Activated CD4-positive, alpha-beta memory T cell treated with anti-CD3 and anti-CD28 coated beads for 36 hours (primary cell): Measurements from ENCODE around the gene KPNA6. TPM values are rescaled to one million over a fixed set of nuclear protein-coding genes. Genes with fewer than 3 reads are reported as not detected.
"Not testable (repeated sequence)": the region's sequence is repeated elsewhere in the genome, so short reads cannot be mapped to it uniquely, and the experiment has no call there.

Experiments
- CTCF ChIA-PET: fragments of 350-600 bp; sonication (Branson Sonifier 250); formaldehyde crosslinking; loops from one replicate; lab custom pipeline; 2021; ENCODE audit warnings: antibody characterized with exemption, inconsistent platforms; lab: Charles Lee
- POLR2A ChIA-PET: fragments of 350-600 bp; sonication (Branson Sonifier 250); formaldehyde crosslinking; loops from one replicate; lab custom pipeline; 2021; ENCODE audit warnings: antibody characterized with exemption; lab: Charles Lee
- DNase-seq: peaks from one replicate; pipeline ENCODE4 v3.0.0-alpha.2; 2020
- H3K27ac Mint-ChIP-seq: one replicate; pipeline ENCODE4 v1.8.0; 2021; ENCODE audit warnings: mixed read lengths
- H3K27me3 Mint-ChIP-seq: one replicate; pipeline ENCODE4 v1.8.0; 2021; ENCODE audit warnings: mixed read lengths
- H3K36me3 Mint-ChIP-seq: one replicate; pipeline ENCODE4 v1.8.0; 2021; ENCODE audit warnings: mixed read lengths
- H3K4me1 Mint-ChIP-seq: one replicate; pipeline ENCODE4 v1.8.0; 2021; ENCODE audit warnings: low read depth, mixed read lengths
- H3K4me3 Mint-ChIP-seq: one replicate; pipeline ENCODE4 v1.8.0; 2021; ENCODE audit warnings: mild to moderate bottlenecking, mixed read lengths
- H3K9me3 Mint-ChIP-seq: one replicate; pipeline ENCODE4 v1.8.0; 2021; ENCODE audit warnings: mixed read lengths
- intact Hi-C: fragments of 100-400 bp; cut with micrococcal nuclease; formaldehyde crosslinking; loops from one replicate; pipeline ENCODE4 v1.15.1; 2023
- total RNA-seq, 2 experiments: library from RNA; stranded (reverse); gene quantifications; one replicate each; pipeline ENCODE4 v1.2.3, GENCODE V29; 2021

KPNA6 gene
- total RNA-seq, 2 experiments from 2014 or later = 69.8 to 77.6 TPM

GRCh38 chr1:32144033-32144432, 36.2 kb downstream of the KPNA6 start:
- peaks cover 12% of the 10 kb centered on the region for H3K9me3 Mint-ChIP-seq
- H3K4me3 Mint-ChIP-seq = no peak overlapping the region
- DNase-seq = no peak
- intact Hi-C loops = no loop called here
- H3K4me1 Mint-ChIP-seq = peaks cover 54% of the 10 kb centered on the region
- no peak overlapping the region for H3K27ac Mint-ChIP-seq
- peaks cover 22% of the 10 kb centered on the region for H3K36me3 Mint-ChIP-seq
- H3K27me3 Mint-ChIP-seq = no peaks in the 10 kb centered on the region
- ChIA-PET CTCF (no interaction called here), POLR2A (no interaction called here)

GRCh38 chr1:32147799-32148198, 39.9 kb downstream of the KPNA6 start:
- intact Hi-C loops = loop anchor here (5.0 kb wide), 1 partner anchor 40 kb away; the partner anchor contains the start of gene KPNA6
- H3K27ac Mint-ChIP-seq, H3K4me3 Mint-ChIP-seq, CTCF ChIA-PET, POLR2A ChIA-PET, DNase-seq, H3K27me3 Mint-ChIP-seq: not testable (repeated sequence)
- Mint-ChIP-seq H3K4me1 (peaks cover 39% of the 10 kb centered on the region), H3K9me3 (peaks cover 14% of the 10 kb centered on the region), H3K36me3 (peaks cover 24% of the 10 kb centered on the region)

DNA sequence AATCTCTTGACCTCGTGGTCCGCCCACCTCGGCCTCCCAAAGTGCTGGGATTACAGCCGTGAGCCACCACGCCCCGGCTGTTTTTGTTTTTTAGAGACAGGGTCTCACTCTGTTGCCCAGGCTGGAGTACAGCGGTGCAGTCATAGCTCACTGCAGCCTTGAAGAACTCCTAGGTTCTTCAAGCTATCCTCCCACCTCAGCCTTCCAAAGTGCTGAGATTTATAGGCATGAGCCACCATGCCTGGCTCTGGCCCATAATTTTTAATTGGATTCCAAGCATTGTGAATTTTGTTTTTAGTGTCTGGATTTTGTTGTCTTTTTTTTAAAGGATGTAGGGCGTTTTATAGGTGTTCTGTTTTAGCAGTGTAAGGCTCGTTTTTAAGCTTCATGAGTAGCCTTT, 43.0 kb downstream of the KPNA6 start:
- CTCF ChIA-PET = no interaction called here
- H3K27me3 Mint-ChIP-seq = no peaks in the 10 kb centered on the region
- intact Hi-C loops = no loop called here
- POLR2A ChIA-PET = no interaction called here
- H3K9me3 Mint-ChIP-seq = peaks cover 14% of the 10 kb centered on the region
- H3K4me1 Mint-ChIP-seq = peaks cover 15% of the 10 kb centered on the region
- no peak overlapping the region for H3K4me3 Mint-ChIP-seq
- H3K27ac Mint-ChIP-seq = no peak overlapping the region
- DNase-seq = no peak
- peaks cover 21% of the 10 kb centered on the region for H3K36me3 Mint-ChIP-seq

- CTCF ChIA-PET = no interaction called here
- POLR2A ChIA-PET = no interaction called here
- Mint-ChIP-seq H3K4me1 (peaks cover 13% of the 10 kb centered on the region), H3K27me3 (no peaks in the 10 kb centered on the region), H3K4me3 (no peak overlapping the region), H3K36me3 (peaks cover 25% of the 10 kb centered on the region), H3K9me3 (peaks cover 14% of the 10 kb centered on the region), H3K27ac (no peak overlapping the region)
- no peak for DNase-seq
- intact Hi-C loops = no loop called here
Measured at GRCh38 chr1:32151319-32151787, 43.5 kb downstream of the KPNA6 start.

DNA sequence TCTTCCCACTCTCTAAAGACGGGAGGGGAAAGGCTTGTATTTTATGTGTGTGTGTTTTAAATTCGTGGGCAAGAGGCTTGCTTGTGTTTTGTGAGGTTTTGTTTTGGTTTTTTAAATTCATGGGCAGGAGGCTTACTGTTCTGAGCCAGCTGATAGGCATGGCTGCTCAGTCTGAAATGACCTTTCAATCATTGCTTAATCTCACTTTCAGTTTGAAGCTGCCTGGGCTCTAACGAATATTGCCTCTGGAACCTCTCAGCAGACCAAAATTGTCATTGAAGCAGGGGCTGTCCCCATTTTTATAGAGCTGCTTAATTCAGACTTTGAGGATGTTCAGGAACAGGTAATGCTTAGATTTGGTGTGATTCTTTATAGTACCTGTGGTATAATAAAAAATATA, 51.3 kb downstream of the KPNA6 start:
- POLR2A ChIA-PET = no interaction called here
- Mint-ChIP-seq H3K27me3 (no peaks in the 10 kb centered on the region), H3K4me3 (no peak overlapping the region), H3K4me1 (peaks cover 4% of the 10 kb centered on the region), H3K9me3 (no peaks in the 10 kb centered on the region), H3K36me3 (peaks cover 40% of the 10 kb centered on the region), H3K27ac (peak overlapping the region; percentile 66)
- DNase-seq = no peak
- CTCF ChIA-PET = interaction anchor here (0.5 kb wide), 1 partner anchor 507 kb away, joined by 3 read pairs; no protein-coding TSS in a partner anchor
- intact Hi-C loops = no loop called here

DNA sequence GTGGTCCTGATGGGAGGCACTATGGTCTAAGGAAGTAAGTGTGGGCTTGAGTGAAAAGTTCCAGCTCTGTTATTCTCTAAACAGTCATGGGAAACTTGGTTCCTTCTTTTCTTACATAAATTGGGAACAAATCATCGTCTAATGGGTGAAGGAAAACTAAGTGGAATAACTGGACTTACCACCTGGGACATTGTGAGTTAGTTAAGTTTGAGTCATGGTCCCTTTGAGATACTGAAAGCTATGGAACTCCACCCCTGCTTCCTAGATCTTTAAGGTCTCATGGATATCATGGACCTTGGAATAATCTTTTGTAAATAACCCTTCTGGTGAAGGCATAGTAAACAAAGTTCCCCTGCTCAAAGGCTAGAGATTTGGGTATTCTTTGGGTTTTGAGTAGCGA, 55.5 kb downstream of the KPNA6 start:
- intact Hi-C loops = no loop called here
- CTCF ChIA-PET = no interaction called here
- H3K27me3 Mint-ChIP-seq = no peaks in the 10 kb centered on the region
- no peaks in the 10 kb centered on the region for H3K9me3 Mint-ChIP-seq
- H3K4me3 Mint-ChIP-seq = no peak overlapping the region
- no peak overlapping the region for H3K27ac Mint-ChIP-seq
- POLR2A ChIA-PET = interaction anchor here (1.3 kb wide), 1 partner anchor 16 kb away, joined by 3 read pairs; the partner anchor contains the start of gene TXLNA
- H3K36me3 Mint-ChIP-seq = peaks cover 33% of the 10 kb centered on the region
- DNase-seq = no peak
- H3K4me1 Mint-ChIP-seq = peaks cover 4% of the 10 kb centered on the region

DNA sequence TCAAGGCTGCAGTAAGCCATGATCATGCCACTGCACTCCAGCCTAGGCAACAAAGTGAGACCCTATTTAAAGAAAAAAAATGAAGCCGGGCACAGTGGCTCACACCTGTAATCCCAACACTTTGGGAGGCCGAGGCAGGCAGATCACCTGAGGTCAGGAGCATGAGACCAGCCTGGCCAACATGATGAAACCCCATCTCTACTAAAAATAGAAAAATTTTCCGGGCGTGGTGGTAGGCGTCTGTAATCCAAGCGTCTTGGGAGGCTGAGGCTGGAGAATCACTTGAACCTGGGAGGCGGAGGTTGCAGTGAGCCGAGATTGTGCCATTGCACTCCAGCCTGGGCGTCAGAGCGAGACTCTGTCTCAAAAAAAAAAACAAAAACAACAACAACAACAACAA, 57.8 kb downstream of the KPNA6 start:
- H3K4me1 Mint-ChIP-seq, DNase-seq, H3K27ac Mint-ChIP-seq, H3K9me3 Mint-ChIP-seq, H3K27me3 Mint-ChIP-seq, POLR2A ChIA-PET, H3K4me3 Mint-ChIP-seq, intact Hi-C loops: not testable (repeated sequence)
- H3K36me3 Mint-ChIP-seq = peaks cover 29% of the 10 kb centered on the region
- CTCF ChIA-PET = interaction anchor here (0.6 kb wide), 1 partner anchor 49 kb away, joined by 3 read pairs; no protein-coding TSS in a partner anchor

- Mint-ChIP-seq H3K27ac (no peak overlapping the region), H3K4me1 (peaks cover 5% of the 10 kb centered on the region), H3K9me3 (no peaks in the 10 kb centered on the region), H3K36me3 (peaks cover 35% of the 10 kb centered on the region), H3K4me3 (no peak overlapping the region), H3K27me3 (no peaks in the 10 kb centered on the region)
- CTCF ChIA-PET = no interaction called here
- intact Hi-C loops = no loop called here
- no peak for DNase-seq
- POLR2A ChIA-PET = no interaction called here
Measured at GRCh38 chr1:32170991-32171390, 63.1 kb downstream of the KPNA6 start.

DNA sequence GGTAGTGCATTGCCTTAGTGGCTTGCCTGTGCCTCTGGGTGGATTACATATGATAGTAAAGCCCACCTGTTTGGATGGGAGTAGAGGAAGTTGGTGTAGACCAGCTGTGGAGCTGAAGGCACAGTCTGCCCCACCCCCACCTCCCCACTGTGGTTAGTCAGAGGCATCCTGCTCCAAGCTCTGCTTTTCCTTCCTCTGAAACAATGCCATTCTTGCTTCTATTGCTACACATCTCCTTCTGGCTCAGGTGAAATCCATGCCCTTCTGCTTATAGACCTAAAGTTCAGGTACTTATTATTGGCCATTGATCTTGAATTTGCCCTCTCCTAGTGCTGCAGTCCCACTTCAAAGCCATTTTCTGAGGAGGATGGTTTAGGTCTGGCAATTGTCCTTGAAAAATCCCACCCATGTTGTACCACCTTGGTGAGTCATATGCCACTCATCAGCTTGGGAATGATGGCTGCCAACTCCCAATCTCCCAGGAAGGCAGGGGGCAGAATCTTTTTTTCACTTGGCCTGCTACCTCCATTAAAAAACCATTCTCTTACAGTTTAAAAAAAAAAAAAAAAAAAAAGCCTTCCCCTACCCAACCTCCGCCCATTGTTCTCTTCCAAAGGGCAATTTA, 64.9 kb downstream of the KPNA6 start:
- CTCF ChIA-PET = interaction anchor here (0.6 kb wide), 1 partner anchor 676 kb away, joined by 3 read pairs; no protein-coding TSS in a partner anchor
- H3K4me3 Mint-ChIP-seq = no peak overlapping the region
- H3K27ac Mint-ChIP-seq = no peak overlapping the region
- peaks cover 5% of the 10 kb centered on the region for H3K4me1 Mint-ChIP-seq
- DNase-seq = no peak
- intact Hi-C loops = no loop called here
- no peaks in the 10 kb centered on the region for H3K9me3 Mint-ChIP-seq
- POLR2A ChIA-PET = no interaction called here
- no peaks in the 10 kb centered on the region for H3K27me3 Mint-ChIP-seq
- peaks cover 33% of the 10 kb centered on the region for H3K36me3 Mint-ChIP-seq

- intact Hi-C loops = loop anchor here (1.0 to 2.0 kb wide), 4 partner anchors 70 to 165 kb away; partner anchors contain the start of genes KHDRBS1, KPNA6, LCK and TMEM39B
- POLR2A ChIA-PET = interaction anchor here (0.7 to 3.6 kb wide), 9 partner anchors 22 to 216 kb away, joined by 3 to 20 read pairs (median 6); partner anchors contain the start of genes BSDC1, CCDC28B, IQCC and KPNA6
- Mint-ChIP-seq H3K9me3 (no peaks in the 10 kb centered on the region), H3K4me3 (peak overlapping the region; percentile 91), H3K27ac (peak overlapping the region; percentile 96), H3K36me3 (peaks cover 32% of the 10 kb centered on the region), H3K4me1 (peaks cover 28% of the 10 kb centered on the region), H3K27me3 (no peaks in the 10 kb centered on the region)
- no peak for DNase-seq
- CTCF ChIA-PET = interaction anchor here (1.1 to 2.4 kb wide), 2 partner anchors 51 to 70 kb away, joined by 3 to 14 read pairs; partner anchors contain the start of gene KPNA6
Measured at GRCh38 chr1:32178380-32179192, 70.7 kb downstream of the KPNA6 start.

DNA sequence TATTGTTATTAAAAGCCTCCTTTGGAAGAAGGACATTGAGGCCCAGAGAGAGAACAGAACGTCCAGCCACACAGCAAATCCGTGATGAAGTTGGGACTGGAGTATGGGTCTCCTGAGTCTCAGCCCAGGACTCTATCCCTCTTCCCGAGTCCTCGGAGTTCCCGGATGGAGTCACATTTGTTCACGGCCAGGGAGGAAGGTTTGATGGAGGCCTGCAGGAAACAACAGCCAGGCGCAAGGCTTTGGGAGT, 71.3 kb downstream of the KPNA6 start:
- Mint-ChIP-seq H3K27me3 (no peaks in the 10 kb centered on the region), H3K36me3 (peaks cover 35% of the 10 kb centered on the region), H3K27ac (peak overlapping the region; percentile 96), H3K9me3 (no peaks in the 10 kb centered on the region), H3K4me1 (peaks cover 33% of the 10 kb centered on the region), H3K4me3 (peak overlapping the region; percentile 91)
- intact Hi-C loops = loop anchor here (1.0 to 2.0 kb wide), 4 partner anchors 70 to 166 kb away; partner anchors contain the start of genes KHDRBS1, KPNA6, LCK and TMEM39B
- CTCF ChIA-PET = interaction anchor here (0.7 to 2.4 kb wide), 3 partner anchors 51 to 76 kb away, joined by 3 to 14 read pairs (median 3); partner anchors contain the start of gene KPNA6
- DNase-seq = no peak
- POLR2A ChIA-PET = interaction anchor here (0.7 to 3.6 kb wide), 10 partner anchors 16 to 215 kb away, joined by 3 to 20 read pairs (median 6); partner anchors contain the start of genes BSDC1, CCDC28B, IQCC and KPNA6
